H1 (cell line): Measurements from ENCODE around the gene SLC11A1. TPM values are rescaled to one million over a fixed set of nuclear protein-coding genes. Genes with fewer than 3 reads are reported as not detected.
A peak's percentile ranks its signal among the peaks of the same experiment; 100 is the strongest.

Experiments used
- microRNA counts: library from miRNA; unstranded; fragments of <30 nt; microRNA quantifications from one replicate; lab custom pipeline; 2015
- microRNA-seq, 2 experiments: library from miRNA; unstranded; fragments of <30 nt; microRNA quantifications; one replicate each; pipeline versions ENCODE4 to v1.2.0, GENCODE V29; 2016 to 2020; ENCODE audit warnings: borderline microRNAs expressed in 2 of 2, borderline number of aligned reads in 2 of 2, borderline replicate concordance in 1 of 2
- polyA plus RNA-seq, 7 experiments: library from polyadenylated mRNA; depleted of rRNA in 3 of 7; stranded (reverse) in 5 of 7; unstranded in 2 of 7; fragments of >200 nt in 5 of 7; fragments of 200-250 nt in 2 of 7; gene quantifications; 1 replicate in 5 of 7; 2 replicates in 1 of 7; 4 replicates in 1 of 7; pipeline versions ENCODE4 v1.2.1 to v1.2.3, GENCODE V29; 2011 to 2013; ENCODE audit warnings: missing spikeins in 2 of 7, mixed read lengths in 2 of 7
- small RNA-seq: library from polyadenylated mRNA; stranded (forward); fragments of <200 nt; extraction: miRNeasy Mini kit (QIAGEN cat#:217004); gene quantifications from one replicate; pipeline ENCODE3, GENCODE V24; 2013; ENCODE audit not compliant: insufficient read depth
- total RNA-seq: library from RNA; stranded (reverse); fragmentation: NEBNext Ultra II Directional; extraction: Animal tissue kit (Norgen Biotek cat#: 25700); gene quantifications from 2 replicates; pipeline ENCODE4 v1.2.1, GENCODE V29; 2021

Gene SLC11A1
- total and polyA plus RNA-seq, 2 of the 8 experiments (the other 6 are each of a cell fraction or from before 2014, with no cell fraction given), result 0.20 to 0.43 TPM

MicroRNAs within 50 kb of the gene (microRNA counts, 767-probe panel; counts per million panel counts)
- 879 counts per million, percentile 95 among the panel's probes with 10 or more counts for microRNA hsa-miR-26b-5p (lab: Ali Mortazavi, UCI)

Small RNA genes within 50 kb of the gene (microRNA-seq; reads per million reads assigned to microRNA genes)
- 583 to 851 reads per million in 2 experiments for gene MIR26B
- gene MIR6810, result 0 to 0.20 reads per million in 2 experiments

Small RNA genes within 50 kb of the gene (small RNA-seq; reads per million reads assigned to genes)
- 1,583 reads per million, percentile 99 among the genes with 10 or more reads in this experiment for gene MIR26B
- gene MIR6810, result not detected

Other genes with a start within 250 kb of the SLC11A1 start
- gene CXCR1, start 215.3 kb upstream of the SLC11A1 start, total RNA-seq, result not detected in 2 replicates
- gene CXCR1, start 215.3 kb upstream of the SLC11A1 start, polyA plus RNA-seq (2011; rRNA removed), result not detected in 2 replicates
- gene ARPC2, start 165.1 kb upstream of the SLC11A1 start, total RNA-seq, result 195 and 198 TPM in 2 replicates
- gene ARPC2, start 165.1 kb upstream of the SLC11A1 start, polyA plus RNA-seq (2011; rRNA removed), result 118 and 174 TPM in 2 replicates
- gene GPBAR1, start 121.3 kb upstream of the SLC11A1 start, total RNA-seq, result 0.32 and 0.63 TPM in 2 replicates
- gene GPBAR1, start 121.3 kb upstream of the SLC11A1 start, polyA plus RNA-seq (2011; rRNA removed), result 0.49 and 0.59 TPM in 2 replicates
- 119 and 125 TPM in 2 replicates for gene AAMP, start 112.1 kb upstream of the SLC11A1 start, total RNA-seq
- 119 and 192 TPM in 2 replicates for gene AAMP, start 112.1 kb upstream of the SLC11A1 start, polyA plus RNA-seq (2011; rRNA removed)
- 43.9 and 44.4 TPM in 2 replicates for gene PNKD, start 111.8 kb upstream of the SLC11A1 start, total RNA-seq
- 65.4 and 83.4 TPM in 2 replicates for gene PNKD, start 111.8 kb upstream of the SLC11A1 start, polyA plus RNA-seq (2011; rRNA removed)
- gene TMBIM1, start 89.8 kb upstream of the SLC11A1 start, total RNA-seq, result 22.1 and 24.5 TPM in 2 replicates
- 36.8 and 43.6 TPM in 2 replicates for gene TMBIM1, start 89.8 kb upstream of the SLC11A1 start, polyA plus RNA-seq (2011; rRNA removed)
- gene CATIP, start 25.4 kb upstream of the SLC11A1 start, total RNA-seq, result not detected in 2 replicates
- not detected in 2 replicates for gene CATIP, start 25.4 kb upstream of the SLC11A1 start, polyA plus RNA-seq (2011; rRNA removed)
- 20.3 and 20.9 TPM in 2 replicates for gene CTDSP1, start 17.6 kb downstream of the SLC11A1 start, total RNA-seq
- gene CTDSP1, start 17.6 kb downstream of the SLC11A1 start, polyA plus RNA-seq (2011; rRNA removed), result 35.2 and 51.8 TPM in 2 replicates
- gene VIL1, start 36.9 kb downstream of the SLC11A1 start, total RNA-seq, result 7.0 and 8.2 TPM in 2 replicates
- gene VIL1, start 36.9 kb downstream of the SLC11A1 start, polyA plus RNA-seq (2011; rRNA removed), result 6.2 and 8.1 TPM in 2 replicates
- 22.3 and 29.1 TPM in 2 replicates for gene USP37, start 186.1 kb downstream of the SLC11A1 start, total RNA-seq
- 1.9 and 3.8 TPM in 2 replicates for gene USP37, start 186.1 kb downstream of the SLC11A1 start, polyA plus RNA-seq (2011; rRNA removed)
- gene CNOT9, start 186.6 kb downstream of the SLC11A1 start, total RNA-seq, result 78.1 and 81.2 TPM in 2 replicates
- 64.3 and 79.3 TPM in 2 replicates for gene CNOT9, start 186.6 kb downstream of the SLC11A1 start, polyA plus RNA-seq (2011; rRNA removed)
- 0.50 and 0.61 TPM in 2 replicates for gene PLCD4, start 225.6 kb downstream of the SLC11A1 start, total RNA-seq
- gene PLCD4, start 225.6 kb downstream of the SLC11A1 start, polyA plus RNA-seq (2011; rRNA removed), result 0.16 and 0.21 TPM in 2 replicates